Endothelial cell of umbilical vein (primary cell): ENCODE data around the gene SLC9A9. TPM values are rescaled to one million over a fixed set of nuclear protein-coding genes. Genes with fewer than 3 reads are reported as not detected.

Experiments used
- BruUV-seq: library from RNA; stranded (reverse); fragments of 400-500 nt; replicated peaks from 2 replicates; lab custom pipeline; 2021; lab: Mats Ljungman, UMichigan
- CTCF ChIA-PET: fragments of 300-600, 350-600 bp; sonication (Branson Sonifier 250); formaldehyde crosslinking; loops from one replicate; lab custom pipeline; 2021; ENCODE audit warnings: antibody characterized with exemption, inconsistent platforms; lab: Charles Lee
- POLR2A ChIA-PET: fragments of 300-600, 350-600 bp; sonication (Branson Sonifier 250); formaldehyde crosslinking; loops from one replicate; lab custom pipeline; 2021; ENCODE audit warnings: antibody characterized with exemption, inconsistent platforms; lab: Charles Lee
- DNase-seq: peaks from one replicate; pipeline ENCODE4 v3.0.0-alpha.2; 2011; ENCODE audit warnings: low read depth, low spot score
- FAIRE-seq: peaks from 2 replicates; lab custom pipeline; 2011; peaks lifted over from hg19 to GRCh38; lab: Jason Lieb, UNC
- H2AFZ ChIP-seq: 2 replicates; pipeline ENCODE4 v1.6.0; 2012; ENCODE audit warnings: low read depth, low read length, control low read depth, inconsistent platforms
- H3K27ac ChIP-seq: 2 replicates; pipeline ENCODE4 v1.5.1; 2011; ENCODE audit warnings: low read depth, mild to moderate bottlenecking, control low read depth, low read length, moderate library complexity; ENCODE audit not compliant: insufficient read depth
- H3K27me3 ChIP-seq, 2 experiments: 2 replicates each; pipeline versions ENCODE4 v1.6.0 to v1.6.1; 2011; ENCODE audit warnings: low read length in 2 of 2, mixed read lengths in 1 of 2; ENCODE audit not compliant: control insufficient read depth in 2 of 2, insufficient read depth in 2 of 2
- H3K36me3 ChIP-seq, 2 experiments: 2 replicates in 1 of 2; 3 replicates in 1 of 2; pipeline ENCODE4 v1.5.1; 2011; ENCODE audit warnings: low read length in 2 of 2, mild to moderate bottlenecking in 1 of 2, moderate library complexity in 1 of 2; ENCODE audit not compliant: control insufficient read depth in 2 of 2, insufficient read depth in 2 of 2; ENCODE audit errors: extremely low read depth in 1 of 2
- H3K4me1 ChIP-seq: 3 replicates; pipeline ENCODE4 v1.5.1; 2011; ENCODE audit warnings: mild to moderate bottlenecking, low read length; ENCODE audit not compliant: control insufficient read depth, insufficient read depth; ENCODE audit errors: extremely low read depth
- H3K4me2 ChIP-seq: 2 replicates; pipeline ENCODE4 v1.6.1; 2011; ENCODE audit warnings: low read length, control low read depth, mixed read lengths; ENCODE audit not compliant: insufficient read depth
- H3K4me3 ChIP-seq, 3 experiments: fragments of 200-600 bp in 1 of 3; sonication (generic), shearing (Covaris generic) in 1 of 3; replicated peaks in 1 of 3; 2 replicates each; pipeline ENCODE4 v1.5.1; 2011 to 2016; ENCODE audit warnings: control low read depth in 3 of 3, low read length in 3 of 3, mild to moderate bottlenecking in 2 of 3, inconsistent platforms in 1 of 3, low read depth in 1 of 3, moderate library complexity in 1 of 3; ENCODE audit not compliant: insufficient read depth in 1 of 3
- H3K79me2 ChIP-seq: 2 replicates; pipeline ENCODE4 v1.6.0; 2012; ENCODE audit warnings: low read length, inconsistent platforms; ENCODE audit not compliant: control insufficient read depth, insufficient read depth
- H3K9ac ChIP-seq: replicated peaks from 2 replicates; pipeline ENCODE3; 2011; ENCODE audit warnings: low read length, control low read depth; ENCODE audit not compliant: insufficient read depth; ENCODE audit errors: extremely low read depth
- H3K9me1 ChIP-seq: replicated peaks from 3 replicates; pipeline ENCODE4 v1.6.0; 2011; ENCODE audit warnings: mild to moderate bottlenecking, low read length; ENCODE audit not compliant: control insufficient read depth, insufficient read depth; ENCODE audit errors: extremely low read depth
- H3K9me3 ChIP-seq: replicated peaks from 2 replicates; pipeline ENCODE4 v1.5.1; 2012; ENCODE audit warnings: low read length, inconsistent platforms; ENCODE audit not compliant: control insufficient read depth, insufficient read depth
- H4K20me1 ChIP-seq: replicated peaks from 2 replicates; pipeline ENCODE3; 2011; ENCODE audit warnings: mild to moderate bottlenecking, low read length; ENCODE audit not compliant: control insufficient read depth, insufficient read depth; ENCODE audit errors: extremely low read depth
- EZH2 ChIP-seq: IDR thresholded peaks from 2 replicates; pipeline ENCODE4 v1.6.1; 2012; ENCODE audit warnings: borderline replicate concordance, low read depth, mild to moderate bottlenecking, moderate library complexity, low read length, inconsistent platforms; ENCODE audit not compliant: severe bottlenecking
- FOS ChIP-seq: IDR thresholded peaks from 2 replicates; pipeline ENCODE4 v1.6.1; 2011; ENCODE audit warnings: mild to moderate bottlenecking, low read length, moderate library complexity, borderline replicate concordance; ENCODE audit not compliant: insufficient read depth
- GATA2 ChIP-seq: IDR thresholded peaks from 2 replicates; pipeline ENCODE4 v1.7.0; 2011; ENCODE audit warnings: low read depth, mild to moderate bottlenecking, moderate library complexity, mixed read lengths, low read length; ENCODE audit not compliant: insufficient read length, insufficient read depth
- JUN ChIP-seq: IDR thresholded peaks from 2 replicates; pipeline ENCODE4 v1.6.1; 2011; ENCODE audit warnings: borderline replicate concordance, low read depth; ENCODE audit not compliant: insufficient read length, insufficient read depth
- MYC ChIP-seq: IDR thresholded peaks from one replicate; pipeline ENCODE4 v1.6.1; 2011; ENCODE audit warnings: mild to moderate bottlenecking, low read depth, low read length
- POLR2A ChIP-seq: IDR thresholded peaks from 2 replicates; pipeline ENCODE4 v1.6.1; 2012; ENCODE audit warnings: low read depth, mild to moderate bottlenecking, control low read depth, low read length
- POLR2AphosphoS5 ChIP-seq: IDR thresholded peaks from 2 replicates; pipeline ENCODE4 v1.6.1; 2012; ENCODE audit warnings: low read depth, mild to moderate bottlenecking, control low read depth, low read length, moderate library complexity; ENCODE audit not compliant: insufficient read depth
- dilution Hi-C: fragments of 300-500 bp; cut with MboI; formaldehyde crosslinking; loops from one replicate; pipeline ENCODE4 v1.15.0; 2019; ENCODE audit warnings: low sequenced_read_pairs; ENCODE audit not compliant: extremely low pct_ligation_motif_present
- intact Hi-C: fragments of 100-400 bp; cut with micrococcal nuclease; formaldehyde crosslinking; loops from one replicate; pipeline ENCODE4 v1.10.0; 2022
- polyA plus RNA-seq, 4 experiments: library from polyadenylated mRNA; depleted of rRNA in 3 of 4; stranded (reverse) in 3 of 4; unstranded in 1 of 4; fragments of >200 nt; gene quantifications; 2 replicates each; pipeline versions ENCODE4 v1.2.1 to v1.2.3, GENCODE V29; 2011 to 2012; ENCODE audit warnings: missing spikeins in 1 of 4
- total RNA-seq: library from RNA; stranded (reverse); gene quantifications from 2 replicates; pipeline ENCODE4 v1.2.3, GENCODE V29; 2021
- TF ChIP-seq, protein P1 (sequence below), 2 donors: IDR thresholded peaks; 1 replicate in 1 of 2; 2 replicates in 1 of 2; pipeline ENCODE4 v1.5.1; 2011; ENCODE audit warnings: low read length in 2 of 2, mild to moderate bottlenecking in 2 of 2, moderate library complexity in 2 of 2, control low read depth in 1 of 2, inconsistent platforms in 1 of 2, low read depth in 1 of 2; ENCODE audit not compliant: insufficient read depth in 1 of 2; ENCODE audit errors: extremely low read depth in 1 of 2
- TF ChIP-seq, protein P2 (sequence below): IDR thresholded peaks from 2 replicates; pipeline ENCODE4 v1.6.1; 2011; ENCODE audit not compliant: insufficient read depth, insufficient read length

The SLC9A9 gene
- total and polyA plus RNA-seq, 2 donors (not counting 3 experiments of a cell fraction or from before 2014, with no cell fraction given): 1.5 to 1.8 TPM

DNA sequence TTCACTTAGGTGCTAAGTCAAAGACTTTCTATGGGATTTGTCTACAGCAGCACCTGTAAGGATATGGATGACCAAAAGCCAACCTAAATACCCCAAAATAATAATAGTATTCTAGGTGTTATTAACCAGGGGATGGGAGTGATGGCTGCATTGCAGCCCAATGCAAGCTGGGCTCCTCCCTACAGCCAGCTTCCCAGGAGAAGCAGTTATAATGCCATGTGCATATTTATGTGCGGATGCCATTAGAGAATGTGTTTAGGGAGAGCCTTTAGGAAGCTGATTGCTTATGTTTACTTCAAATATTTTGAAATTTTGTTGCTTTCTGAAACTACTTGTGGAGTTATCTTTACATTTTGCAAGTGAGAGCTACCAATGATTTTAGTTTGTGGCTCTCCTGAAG, 491.4 kb downstream of the SLC9A9 start:
- Histone ChIP-seq H3K4me3 (no peak overlapping the region), H3K27me3 (no peaks in the 10 kb centered on the region), H3K4me1 (peaks cover 9% of the 10 kb centered on the region), H3K9me3 (no peaks in the 10 kb centered on the region), H3K9ac (no peak overlapping the region), H3K4me2 (no peak overlapping the region), H3K9me1 (no peaks in the 10 kb centered on the region), H2AFZ (no peak overlapping the region), H3K79me2 (no peaks in the 10 kb centered on the region), H3K27ac (no peak overlapping the region), H4K20me1 (no peaks in the 10 kb centered on the region), H3K36me3 (no peaks in the 10 kb centered on the region)
- dilution Hi-C loops (no loop called here), intact Hi-C loops (no loop called here)
- POLR2A ChIA-PET: no interaction called here
- CTCF ChIA-PET: interaction anchor here (1.9 kb wide), 1 partner anchor 11 kb away, joined by 7 read pairs; no protein-coding TSS in a partner anchor
- BruUV-seq: no TSS peak
- TF ChIP-seq POLR2AphosphoS5: no peak
- no peak for TF ChIP-seq FOS
- TF ChIP-seq, protein P1, sequence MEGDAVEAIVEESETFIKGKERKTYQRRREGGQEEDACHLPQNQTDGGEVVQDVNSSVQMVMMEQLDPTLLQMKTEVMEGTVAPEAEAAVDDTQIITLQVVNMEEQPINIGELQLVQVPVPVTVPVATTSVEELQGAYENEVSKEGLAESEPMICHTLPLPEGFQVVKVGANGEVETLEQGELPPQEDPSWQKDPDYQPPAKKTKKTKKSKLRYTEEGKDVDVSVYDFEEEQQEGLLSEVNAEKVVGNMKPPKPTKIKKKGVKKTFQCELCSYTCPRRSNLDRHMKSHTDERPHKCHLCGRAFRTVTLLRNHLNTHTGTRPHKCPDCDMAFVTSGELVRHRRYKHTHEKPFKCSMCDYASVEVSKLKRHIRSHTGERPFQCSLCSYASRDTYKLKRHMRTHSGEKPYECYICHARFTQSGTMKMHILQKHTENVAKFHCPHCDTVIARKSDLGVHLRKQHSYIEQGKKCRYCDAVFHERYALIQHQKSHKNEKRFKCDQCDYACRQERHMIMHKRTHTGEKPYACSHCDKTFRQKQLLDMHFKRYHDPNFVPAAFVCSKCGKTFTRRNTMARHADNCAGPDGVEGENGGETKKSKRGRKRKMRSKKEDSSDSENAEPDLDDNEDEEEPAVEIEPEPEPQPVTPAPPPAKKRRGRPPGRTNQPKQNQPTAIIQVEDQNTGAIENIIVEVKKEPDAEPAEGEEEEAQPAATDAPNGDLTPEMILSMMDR (IDR thresholded peaks at IDR 0.05; ENCODE audit: extremely low read depth in 1 of 2, insufficient read depth in 1 of 2, low read depth in 1 of 2, low read length in 2 of 2): no peak
- no peak for TF ChIP-seq JUN
- no peak for TF ChIP-seq EZH2
- no peak for TF ChIP-seq MYC
- TF ChIP-seq POLR2A: no peak
- TF ChIP-seq, protein P2, sequence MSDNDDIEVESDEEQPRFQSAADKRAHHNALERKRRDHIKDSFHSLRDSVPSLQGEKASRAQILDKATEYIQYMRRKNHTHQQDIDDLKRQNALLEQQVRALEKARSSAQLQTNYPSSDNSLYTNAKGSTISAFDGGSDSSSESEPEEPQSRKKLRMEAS: no peak
- TF ChIP-seq GATA2: no peak
- no peak for FAIRE-seq
- DNase-seq: no peak
